ENCODE data around the gene COL4A4. TPM values are rescaled to one million over a fixed set of nuclear protein-coding genes. Genes with fewer than 3 reads are reported as not detected.
A peak's percentile ranks its signal among the peaks of the same experiment; 100 is the strongest.

The COL4A4 gene
- polyA plus RNA-seq (2011; rRNA removed), result 6.8 and 7.1 TPM in 2 replicates
- polyA plus RNA-seq (2012; cell fraction: cytosol; rRNA removed), result 1.0 and 1.2 TPM in 2 replicates
- 3.7 and 4.7 TPM in 2 replicates for polyA plus RNA-seq (2012; cell fraction: nucleus; rRNA removed)
- polyA plus RNA-seq (2017; fragmentation: RNase III; extraction: RNeasy Plus Mini Kit Qiagen cat#74134 plus additional on column Dnase treatment), result 1.4 to 2.2 TPM (median 1.7 TPM) in 3 replicates
- polyA minus RNA-seq (2011; rRNA and poly(A)+ RNA removed), result 4.6 and 5.5 TPM in 2 replicates

- ATAC-seq (peak; percentile 90 to 95), FAIRE-seq (no peak), DNase-seq (ENCODE audit: low read depth in 1 of 2, low spot score in 1 of 2) (peak; percentile 51 to 73)
- TF ChIP-seq ZNF302 (CRISPR knock-in tag; IDR thresholded peaks at IDR 0.05) (no peak), PHF8 (IDR thresholded peaks at IDR 0.05; ENCODE audit: borderline replicate concordance, low read depth) (peak; percentile 26; the same call in 1 of the 2 replicates), POLR2A (IDR thresholded peaks at IDR 0.05; ENCODE audit: low read length) (peak; percentile 0; the same call in 1 of the 2 replicates), RAD21 (conservative IDR thresholded peaks at IDR 0.05 in 1 of 2, IDR thresholded peaks at IDR 0.05 in 1 of 2) (0 out of 5 replicates have a peak, but pooled peaks of 1 of the 2 experiments have one; percentile 23)
- Histone ChIP-seq H3K4me3 (peak within 1 kb of the TSS; percentile 81), H3K4me2 (peak within 1 kb of the TSS; percentile 96), H3K9me3 (peaks cover 9% of the 10 kb centered on the region), H3K4me1 (peaks cover 8% of the 10 kb centered on the region; the same call in 1 of the 3 replicates), H3K27ac (peak within 1 kb of the TSS; percentile 77 to 79)
- 2% methylated on average over 24 of the region's 77 CpGs for WGBS (ENCODE audit: missing lambda C conversion rate)
- POLR2A ChIA-PET, result no interaction called here
- CTCF ChIA-PET, result interaction anchor here (1.7 kb wide), 1 partner anchor 74 kb away, joined by 6 read pairs; no protein-coding TSS in a partner anchor
Measured at GRCh38 chr2:227163998-227164762, at the start of gene COL4A4, which contains the start of gene COL4A3. TSS of gene COL4A4 (minus strand) at chr2:227164205. CDS start at chr2:227147483, 16,722 bp downstream. TSS of gene COL4A3 (plus strand) at chr2:227164624. CDS start at chr2:227164727, 103 bp downstream.

GRCh38 chr2:227207573-227207972 lies 43.6 kb upstream of the COL4A4 start:
- no peaks in the 10 kb centered on the region for H3K4me1 ChIP-seq
- TF ChIP-seq HOXB13 (CRISPR knock-in tag; IDR thresholded peaks at IDR 0.05; ENCODE audit: low read depth) (no peak), FOXS1 (CRISPR knock-in tag; IDR thresholded peaks at IDR 0.05) (no peak), NPAS2 (CRISPR knock-in tag; IDR thresholded peaks at IDR 0.05; ENCODE audit: borderline replicate concordance) (no peak)
- TF ChIP-seq, protein P1, sequence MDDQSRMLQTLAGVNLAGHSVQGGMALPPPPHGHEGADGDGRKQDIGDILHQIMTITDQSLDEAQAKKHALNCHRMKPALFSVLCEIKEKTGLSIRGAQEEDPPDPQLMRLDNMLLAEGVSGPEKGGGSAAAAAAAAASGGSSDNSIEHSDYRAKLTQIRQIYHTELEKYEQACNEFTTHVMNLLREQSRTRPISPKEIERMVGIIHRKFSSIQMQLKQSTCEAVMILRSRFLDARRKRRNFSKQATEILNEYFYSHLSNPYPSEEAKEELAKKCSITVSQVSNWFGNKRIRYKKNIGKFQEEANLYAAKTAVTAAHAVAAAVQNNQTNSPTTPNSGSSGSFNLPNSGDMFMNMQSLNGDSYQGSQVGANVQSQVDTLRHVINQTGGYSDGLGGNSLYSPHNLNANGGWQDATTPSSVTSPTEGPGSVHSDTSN (IDR thresholded peaks at IDR 0.05), result no peak
- TF ChIP-seq, protein P2, sequence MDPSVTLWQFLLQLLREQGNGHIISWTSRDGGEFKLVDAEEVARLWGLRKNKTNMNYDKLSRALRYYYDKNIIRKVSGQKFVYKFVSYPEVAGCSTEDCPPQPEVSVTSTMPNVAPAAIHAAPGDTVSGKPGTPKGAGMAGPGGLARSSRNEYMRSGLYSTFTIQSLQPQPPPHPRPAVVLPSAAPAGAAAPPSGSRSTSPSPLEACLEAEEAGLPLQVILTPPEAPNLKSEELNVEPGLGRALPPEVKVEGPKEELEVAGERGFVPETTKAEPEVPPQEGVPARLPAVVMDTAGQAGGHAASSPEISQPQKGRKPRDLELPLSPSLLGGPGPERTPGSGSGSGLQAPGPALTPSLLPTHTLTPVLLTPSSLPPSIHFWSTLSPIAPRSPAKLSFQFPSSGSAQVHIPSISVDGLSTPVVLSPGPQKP (IDR thresholded peaks at IDR 0.05; ENCODE audit: low read depth, low read length), result no peak
- FAIRE-seq (no peak), ATAC-seq (no peak), DNase-seq (ENCODE audit: low read depth in 1 of 2, low spot score in 1 of 2) (no peak)
- H3K9me3 ChIP-seq, result no peaks in the 10 kb centered on the region
- CTCF ChIA-PET, result interaction anchor here (1.7 kb wide), 1 partner anchor 31 kb away, joined by 8 read pairs; no protein-coding TSS in a partner anchor
- no peak overlapping the region for H3K27ac ChIP-seq
- no peak overlapping the region for H3K4me2 ChIP-seq
- POLR2A ChIA-PET, result no interaction called here
- no peak overlapping the region for H3K4me3 ChIP-seq
- 94% methylated on average over 2 of the region's 2 CpGs for WGBS (ENCODE audit: missing lambda C conversion rate)

GRCh38 chr2:227206406-227206805 lies 42.4 kb upstream of the COL4A4 start:
- Histone ChIP-seq H3K9me3 (no peaks in the 10 kb centered on the region), H3K4me1 (no peaks in the 10 kb centered on the region), H3K27ac (no peak overlapping the region), H3K4me3 (no peak overlapping the region), H3K4me2 (no peak overlapping the region)
- ChIA-PET POLR2A (no interaction called here), CTCF (interaction anchor here (0.5 to 1.7 kb wide), 2 partner anchors 32 to 50 kb away, joined by 4 to 8 read pairs; no protein-coding TSS in a partner anchor)
- WGBS (ENCODE audit: missing lambda C conversion rate), result 90% methylated on average over 9 of the region's 9 CpGs
- DNase-seq (ENCODE audit: low read depth in 1 of 2, low spot score in 1 of 2), result no peak
- ATAC-seq, result no peak
- FAIRE-seq, result no peak
- no peak for TF ChIP-seq BHLHE40 (IDR thresholded peaks at IDR 0.05; ENCODE audit: low read depth, low read length)
- no peak for TF ChIP-seq RFX5 (IDR thresholded peaks at IDR 0.05)
- TF ChIP-seq, protein P3, sequence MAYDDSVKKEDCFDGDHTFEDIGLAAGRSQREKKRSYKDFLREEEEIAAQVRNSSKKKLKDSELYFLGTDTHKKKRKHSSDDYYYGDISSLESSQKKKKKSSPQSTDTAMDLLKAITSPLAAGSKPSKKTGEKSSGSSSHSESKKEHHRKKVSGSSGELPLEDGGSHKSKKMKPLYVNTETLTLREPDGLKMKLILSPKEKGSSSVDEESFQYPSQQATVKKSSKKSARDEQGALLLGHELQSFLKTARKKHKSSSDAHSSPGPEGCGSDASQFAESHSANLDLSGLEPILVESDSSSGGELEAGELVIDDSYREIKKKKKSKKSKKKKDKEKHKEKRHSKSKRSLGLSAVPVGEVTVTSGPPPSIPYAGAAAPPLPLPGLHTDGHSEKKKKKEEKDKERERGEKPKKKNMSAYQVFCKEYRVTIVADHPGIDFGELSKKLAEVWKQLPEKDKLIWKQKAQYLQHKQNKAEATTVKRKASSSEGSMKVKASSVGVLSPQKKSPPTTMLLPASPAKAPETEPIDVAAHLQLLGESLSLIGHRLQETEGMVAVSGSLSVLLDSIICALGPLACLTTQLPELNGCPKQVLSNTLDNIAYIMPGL (CRISPR knock-in tag; IDR thresholded peaks at IDR 0.05; ENCODE audit: borderline replicate concordance), result no peak
- TF ChIP-seq RCOR1 (IDR thresholded peaks at IDR 0.05; ENCODE audit: low read depth, low read length), result no peak
- TF ChIP-seq, protein P1 (IDR thresholded peaks at IDR 0.05), result no peak
- TF ChIP-seq, protein P4, sequence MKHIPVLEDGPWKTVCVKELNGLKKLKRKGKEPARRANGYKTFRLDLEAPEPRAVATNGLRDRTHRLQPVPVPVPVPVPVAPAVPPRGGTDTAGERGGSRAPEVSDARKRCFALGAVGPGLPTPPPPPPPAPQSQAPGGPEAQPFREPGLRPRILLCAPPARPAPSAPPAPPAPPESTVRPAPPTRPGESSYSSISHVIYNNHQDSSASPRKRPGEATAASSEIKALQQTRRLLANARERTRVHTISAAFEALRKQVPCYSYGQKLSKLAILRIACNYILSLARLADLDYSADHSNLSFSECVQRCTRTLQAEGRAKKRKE (CRISPR knock-in tag; IDR thresholded peaks at IDR 0.05; ENCODE audit: low read depth), result no peak
- TF ChIP-seq TP53 (CRISPR knock-in tag; IDR thresholded peaks at IDR 0.05), result no peak
- no peak for TF ChIP-seq ZSCAN20 (CRISPR knock-in tag; IDR thresholded peaks at IDR 0.05)
- TF ChIP-seq USF2 (IDR thresholded peaks at IDR 0.05), result no peak
- TF ChIP-seq REST (IDR thresholded peaks at IDR 0.05), result no peak
